ENCODE measurements around the gene HOXC9. TPM values are rescaled to one million over a fixed set of nuclear protein-coding genes. Genes with fewer than 3 reads are reported as not detected.

HOXC9 gene
- total and polyA plus RNA-seq, 2 of the 8 experiments (the other 6 are each of a cell fraction or from before 2014, with no cell fraction given): not detected

DNA sequence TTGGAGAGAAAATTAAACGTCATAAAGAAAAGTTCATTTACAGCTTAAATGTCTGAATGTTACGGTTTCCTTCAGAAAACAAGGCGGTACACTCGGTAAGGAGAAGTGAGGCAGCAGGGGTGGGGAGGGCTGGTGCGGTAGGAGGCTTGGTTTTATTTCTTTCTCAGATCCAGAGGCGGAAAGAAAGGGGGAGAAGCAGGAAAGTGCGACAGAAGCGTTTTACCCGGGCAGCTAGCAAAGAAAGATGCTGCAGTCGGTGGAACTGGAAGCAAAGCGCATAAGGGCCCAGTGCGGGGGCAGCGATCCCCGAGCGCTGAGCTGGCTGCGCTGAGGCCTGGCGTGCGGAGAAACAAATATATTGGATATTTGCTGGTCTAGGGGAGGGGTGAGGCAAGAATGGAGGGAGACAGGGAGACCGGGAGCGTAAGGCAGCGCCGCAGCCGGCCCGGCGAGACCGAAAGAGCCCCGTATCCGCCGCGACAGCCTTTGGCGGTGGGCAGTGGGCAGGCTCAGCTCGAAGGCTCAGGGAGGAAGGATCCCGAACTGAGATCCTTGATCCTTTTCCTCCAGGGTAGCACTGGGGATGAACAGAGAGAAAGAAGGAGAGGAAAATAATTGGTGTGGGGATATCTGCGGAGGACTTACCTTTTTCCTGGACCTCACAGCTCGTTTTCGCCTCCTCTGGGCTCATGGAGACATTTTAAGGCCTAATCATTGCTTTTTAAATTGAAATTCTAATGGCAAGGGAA is 33.4 kb upstream of the HOXC9 start:
- Histone ChIP-seq H3K9ac (replicated peaks in 1 of 4; ENCODE audit: extremely low read depth in 1 of 4, low read depth in 3 of 4, low read length in 3 of 4) (no peak overlapping the region), H2BK5ac (ENCODE audit: low read depth, low read length) (no peak overlapping the region), H4K5ac (ENCODE audit: insufficient read length, low read depth, low read length) (no peak overlapping the region), H3K4me1 (replicated peaks in 1 of 4; ENCODE audit: control insufficient read depth in 3 of 4, insufficient read depth in 4 of 4, low read length in 3 of 4) (peaks cover 0 to 4% (median 0%) of the 10 kb centered on the region in 4 experiments; a peak in 2 of 7 replicates), H3K4ac (replicated peaks; ENCODE audit: insufficient read length, low read depth, low read length) (no peak overlapping the region), H3K18ac (ENCODE audit: extremely low read depth, low read length) (0 out of 2 replicates have a peak overlapping the region, but pooled peaks have one; percentile 3), H3K56ac (replicated peaks; ENCODE audit: insufficient read length, low read depth, low read length) (no peak overlapping the region), H4K91ac (replicated peaks; ENCODE audit: insufficient read length, low read length) (no peak overlapping the region), H3K27me3 (replicated peaks in 1 of 4; ENCODE audit: control insufficient read depth in 3 of 4, extremely low read depth in 1 of 4, insufficient read depth in 3 of 4, low read length in 3 of 4) (peaks cover 99 to 100% (median 100%) of the 10 kb centered on the region in 4 experiments), H3K79me1 (ENCODE audit: low read depth, low read length) (no peaks in the 10 kb centered on the region), H2BK120ac (replicated peaks; ENCODE audit: low read depth, low read length) (no peak overlapping the region), H2BK12ac (ENCODE audit: low read depth, low read length) (0 out of 2 replicates have a peak overlapping the region, but pooled peaks have one; percentile 35), H3K36me3 (ENCODE audit: control insufficient read depth in 2 of 4, insufficient read depth in 4 of 4, low read length in 3 of 4) (no peaks in the 10 kb centered on the region; a peak in 2 of 8 replicates), H2BK15ac (ENCODE audit: low read length) (no peak overlapping the region), H2AFZ (ENCODE audit: low read length) (no peak overlapping the region), H3K79me2 (ENCODE audit: control insufficient read depth in 1 of 2, insufficient read depth in 2 of 2, low read length in 2 of 2) (no peaks in the 10 kb centered on the region), H4K8ac (ENCODE audit: extremely low read depth, insufficient read depth, low read length) (no peak overlapping the region), H3K27ac (ENCODE audit: low read depth, low read length) (no peak overlapping the region), H2BK20ac (ENCODE audit: low read length) (0 out of 2 replicates have a peak overlapping the region, but pooled peaks have one; percentile 48), H3K4me3 (ENCODE audit: extremely low read depth in 1 of 4, insufficient read depth in 2 of 4, low read depth in 3 of 4, low read length in 4 of 4) (no peak overlapping the region), H3K23me2 (ENCODE audit: low read depth, low read length) (no peaks in the 10 kb centered on the region), H3K9me3 (ENCODE audit: insufficient read depth in 2 of 2, low read depth in 1 of 2, low read length in 1 of 2) (no peaks in the 10 kb centered on the region), H3K23ac (ENCODE audit: insufficient read length) (no peak overlapping the region), H4K20me1 (replicated peaks in 1 of 2; ENCODE audit: control insufficient read depth in 1 of 2, insufficient read depth in 2 of 2, low read length in 2 of 2) (peaks cover 22 to 40% of the 10 kb centered on the region in 2 experiments), H3K4me2 (ENCODE audit: insufficient read depth in 1 of 2, low read depth in 2 of 2, low read length in 2 of 2) (peak overlapping the region in 1 of 2 experiments; percentile 38; a peak in 1 of 4 replicates), H2AK5ac (ENCODE audit: low read depth, low read length) (0 out of 2 replicates have a peak overlapping the region, but pooled peaks have one; percentile 34), H3K14ac (ENCODE audit: insufficient read length) (peak overlapping the region; percentile 79)
- POLR2A ChIA-PET (ENCODE audit: partially characterized antibody): interaction anchor here (1.3 to 2.2 kb wide), 3 partner anchors 11 to 24 kb away, joined by 3 to 9 read pairs (median 5); partner anchors contain the start of gene HOXC12
- DNase-seq (ENCODE audit: low read depth in 1 of 2, low spot score in 2 of 2) (peak in 1 of 2 experiments; percentile 59), FAIRE-seq (no peak)
- 4% methylated on average over 36 of the region's 36 CpGs; no CpG with 5 or more reads in 1 of the 2 experiments for WGBS, 2 experiments (ENCODE audit: extremely low coverage in 1 of 2, insufficient coverage in 1 of 2, insufficient read length in 1 of 2, insufficient replicate concordance in 2 of 2, low coverage in 1 of 2, low lambda C conversion rate in 2 of 2, missing lambda C conversion rate in 1 of 2)
- CTCF ChIA-PET (ENCODE audit: partially characterized antibody): interaction anchor here (0.5 to 1.3 kb wide), 3 partner anchors 22 to 241 kb away, joined by 3 read pairs; no protein-coding TSS in a partner anchor
- TF ChIP-seq ZNF274 (IDR thresholded peaks at IDR 0.05; ENCODE audit: borderline replicate concordance, extremely low read depth, low read length): no peak
- TF ChIP-seq HDAC6 (IDR thresholded peaks at IDR 0.05; ENCODE audit: low read depth, low read length): no peak
- TF ChIP-seq EZH2 (IDR thresholded peaks at IDR 0.05; ENCODE audit: low read depth, low read length, severe bottlenecking): peak; percentile 99
- no peak for TF ChIP-seq RAD21 (IDR thresholded peaks at IDR 0.05 in 1 of 2, conservative IDR thresholded peaks at IDR 0.05 in 1 of 2; ENCODE audit: low read depth in 2 of 2, low read length in 2 of 2)
- TF ChIP-seq SAP30 (IDR thresholded peaks at IDR 0.05; ENCODE audit: insufficient read depth, insufficient replicate concordance, low read length): no peak
- no peak for TF ChIP-seq JUND (IDR thresholded peaks at IDR 0.05; ENCODE audit: low read length)
- TF ChIP-seq, protein P1, sequence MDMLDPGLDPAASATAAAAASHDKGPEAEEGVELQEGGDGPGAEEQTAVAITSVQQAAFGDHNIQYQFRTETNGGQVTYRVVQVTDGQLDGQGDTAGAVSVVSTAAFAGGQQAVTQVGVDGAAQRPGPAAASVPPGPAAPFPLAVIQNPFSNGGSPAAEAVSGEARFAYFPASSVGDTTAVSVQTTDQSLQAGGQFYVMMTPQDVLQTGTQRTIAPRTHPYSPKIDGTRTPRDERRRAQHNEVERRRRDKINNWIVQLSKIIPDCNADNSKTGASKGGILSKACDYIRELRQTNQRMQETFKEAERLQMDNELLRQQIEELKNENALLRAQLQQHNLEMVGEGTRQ (IDR thresholded peaks at IDR 0.05; ENCODE audit: low read length): no peak
- no peak for TF ChIP-seq SP1 (IDR thresholded peaks at IDR 0.05; ENCODE audit: low read depth, low read length)
- TF ChIP-seq CBX8 (IDR thresholded peaks at IDR 0.05; ENCODE audit: borderline replicate concordance, low read depth, low read length): peak; percentile 39; the same call in 1 of the 2 replicates
- TF ChIP-seq SRF (IDR thresholded peaks at IDR 0.05; ENCODE audit: low read depth, low read length): no peak
